H4 (cell line): Measurements from ENCODE around the gene TOGARAM1. TPM values are rescaled to one million over a fixed set of nuclear protein-coding genes. Genes with fewer than 3 reads are reported as not detected.

Experiments
- DNase-seq: peaks from one replicate; pipeline ENCODE4 v3.0.0-alpha.2; 2015; ENCODE audit warnings: low spot score
- total RNA-seq: library from RNA; depleted of rRNA; stranded (reverse); fragments of >200 nt; shearing (Covaris generic); gene quantifications from 2 replicates; pipeline ENCODE4 v1.2.3, GENCODE V29; 2014; rRNA removed

The TOGARAM1 gene
- 8.2 and 12.3 TPM in 2 replicates for total RNA-seq

GRCh38 chr14:44961554-44962333 lies at the start of gene TOGARAM1, which contains the start of gene KLHL28:
Gene TOGARAM1 (plus strand): TSS chr14:44962190. CDS start chr14:44962422, 232 bp downstream.
Gene KLHL28 (minus strand): TSS chr14:44961947. CDS start chr14:44945928, 16,019 bp downstream.
- DNase-seq, result peak; percentile 100

- DNase-seq, result no peak
These were observed 47.1 kb upstream of the TOGARAM1 start for GRCh38 chr14:44914849-44915248.

- DNase-seq, result no peak
These were observed 33.2 kb upstream of the TOGARAM1 start for GRCh38 chr14:44928793-44929192.

GRCh38 chr14:44935155-44935554 lies 26.8 kb upstream of the TOGARAM1 start:
- DNase-seq, result no peak

- no peak for DNase-seq
These were observed 24.4 kb upstream of the TOGARAM1 start for GRCh38 chr14:44937547-44937946.

- no peak for DNase-seq
These were observed 21.8 kb upstream of the TOGARAM1 start for GRCh38 chr14:44940211-44940610.

GRCh38 chr14:44940944-44941343 lies 21.0 kb upstream of the TOGARAM1 start:
- no peak for DNase-seq

- DNase-seq, result no peak
These were observed 20.4 kb upstream of the TOGARAM1 start for GRCh38 chr14:44941591-44941990.

GRCh38 chr14:44942436-44942835 lies 19.6 kb upstream of the TOGARAM1 start:
- no peak for DNase-seq

- no peak for DNase-seq
These were observed 17.9 kb upstream of the TOGARAM1 start for GRCh38 chr14:44944107-44944506.

- no peak for DNase-seq
These were observed 16.7 kb upstream of the TOGARAM1 start for GRCh38 chr14:44945264-44945663.

GRCh38 chr14:44951051-44951450 lies 10.9 kb upstream of the TOGARAM1 start:
- no peak for DNase-seq

- DNase-seq, result no peak
These were observed 9.4 kb upstream of the TOGARAM1 start for GRCh38 chr14:44952391-44953110.

- DNase-seq, result no peak
These were observed 7.2 kb upstream of the TOGARAM1 start for GRCh38 chr14:44954750-44955149.

- DNase-seq, result no peak
These were observed 6.5 kb upstream of the TOGARAM1 start for GRCh38 chr14:44955528-44955927.

- no peak for DNase-seq
These were observed 5.1 kb upstream of the TOGARAM1 start for GRCh38 chr14:44956866-44957265.

GRCh38 chr14:44959538-44959937 lies 2.5 kb upstream of the TOGARAM1 start:
- no peak for DNase-seq

- DNase-seq, result no peak
These were observed 1.8 kb upstream of the TOGARAM1 start for GRCh38 chr14:44960146-44960545.

- no peak for DNase-seq
These were observed 1.3 kb upstream of the TOGARAM1 start for GRCh38 chr14:44960646-44961045.

- peak; percentile 31 for DNase-seq
These were observed 838 bp upstream of the TOGARAM1 start for GRCh38 chr14:44961151-44961553.

GRCh38 chr14:44962334-44963043 lies 499 bp downstream of the TOGARAM1 start:
- peak; percentile 5 for DNase-seq

- DNase-seq, result no peak
These were observed 1.1 kb downstream of the TOGARAM1 start for GRCh38 chr14:44963044-44963528.
